Loucy (cell line): Measurements from ENCODE around the gene OR5D16.
"Not testable (repeated sequence)": the region's sequence is repeated elsewhere in the genome, so short reads cannot be mapped to it uniquely, and the experiment has no call there.

Experiments used
- EZH2phosphoT487 ChIP-seq: fragments of 200-600 bp; IDR thresholded peaks from 2 replicates; pipeline ENCODE4 v1.6.1; 2018; ENCODE audit warnings: antibody characterized with exemption, mild to moderate bottlenecking, moderate library complexity, borderline replicate concordance
- TF ChIP-seq, protein P1 (sequence below): fragments of 200-600 bp; sonication (generic); conservative IDR thresholded peaks from 2 replicates; pipeline ENCODE4 v1.5.1; 2014; ENCODE audit warnings: mild to moderate bottlenecking, antibody characterized with exemption, low read length

DNA sequence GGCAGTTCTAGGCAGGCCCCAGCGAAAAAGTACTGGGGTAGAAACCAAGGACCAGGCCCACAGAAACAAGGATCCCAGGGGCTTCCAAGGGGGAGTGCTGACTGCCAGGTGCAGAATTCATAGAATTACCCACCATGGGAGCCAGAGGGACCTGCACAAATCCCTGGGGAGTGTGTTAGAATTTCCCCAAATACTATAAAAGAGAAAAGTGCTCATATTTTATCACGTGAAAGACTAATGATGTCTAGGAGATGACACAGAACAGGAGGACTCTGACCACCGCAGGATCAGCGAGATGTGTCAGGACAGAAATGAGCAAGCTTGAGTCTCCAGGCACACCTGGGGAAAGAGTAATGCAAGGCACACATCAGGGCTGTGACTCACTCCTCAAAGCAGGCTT lies 28.8 kb downstream of the OR5D16 start:
- TF ChIP-seq, protein P1, sequence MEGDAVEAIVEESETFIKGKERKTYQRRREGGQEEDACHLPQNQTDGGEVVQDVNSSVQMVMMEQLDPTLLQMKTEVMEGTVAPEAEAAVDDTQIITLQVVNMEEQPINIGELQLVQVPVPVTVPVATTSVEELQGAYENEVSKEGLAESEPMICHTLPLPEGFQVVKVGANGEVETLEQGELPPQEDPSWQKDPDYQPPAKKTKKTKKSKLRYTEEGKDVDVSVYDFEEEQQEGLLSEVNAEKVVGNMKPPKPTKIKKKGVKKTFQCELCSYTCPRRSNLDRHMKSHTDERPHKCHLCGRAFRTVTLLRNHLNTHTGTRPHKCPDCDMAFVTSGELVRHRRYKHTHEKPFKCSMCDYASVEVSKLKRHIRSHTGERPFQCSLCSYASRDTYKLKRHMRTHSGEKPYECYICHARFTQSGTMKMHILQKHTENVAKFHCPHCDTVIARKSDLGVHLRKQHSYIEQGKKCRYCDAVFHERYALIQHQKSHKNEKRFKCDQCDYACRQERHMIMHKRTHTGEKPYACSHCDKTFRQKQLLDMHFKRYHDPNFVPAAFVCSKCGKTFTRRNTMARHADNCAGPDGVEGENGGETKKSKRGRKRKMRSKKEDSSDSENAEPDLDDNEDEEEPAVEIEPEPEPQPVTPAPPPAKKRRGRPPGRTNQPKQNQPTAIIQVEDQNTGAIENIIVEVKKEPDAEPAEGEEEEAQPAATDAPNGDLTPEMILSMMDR, result not testable (repeated sequence)
- not testable (repeated sequence) for TF ChIP-seq EZH2phosphoT487
